ENCODE measurements around the gene KLHL36.

KLHL36 gene

DNA sequence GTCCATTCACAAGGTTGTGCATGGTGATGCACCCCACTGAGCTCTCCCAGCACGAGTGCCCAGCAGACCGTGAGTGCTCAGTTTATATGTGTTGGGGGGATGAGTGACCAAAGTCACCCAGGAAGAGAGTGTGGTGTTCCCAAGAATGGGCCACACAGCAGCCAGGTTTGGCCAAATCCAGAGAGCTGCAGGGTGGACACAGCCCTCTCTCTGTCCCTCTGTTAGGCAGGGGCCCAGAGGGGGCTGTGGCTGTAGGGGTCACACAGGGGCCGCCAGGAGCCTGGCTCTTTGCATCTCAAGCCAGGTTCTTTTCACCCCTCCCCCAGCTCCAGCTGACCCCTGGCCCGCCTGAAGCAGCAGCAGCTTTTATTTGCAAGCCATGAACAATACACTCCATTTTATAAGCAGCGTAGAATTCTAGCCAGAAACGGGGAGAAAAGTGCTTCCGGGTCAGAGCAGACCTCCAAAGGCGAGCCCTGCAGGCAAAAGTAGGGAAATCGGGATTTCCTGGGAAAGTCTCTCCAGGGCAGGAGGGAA lies 43.8 kb upstream of the KLHL36 start:
- Mint-ChIP-seq H3K27me3 (ENCODE audit: low read depth) (peaks cover 7% of the 10 kb centered on the region), H3K9me3 (no peaks in the 10 kb centered on the region), H3K36me3 (ENCODE audit: low read depth) (peaks cover 14% of the 10 kb centered on the region), H3K27ac (peak overlapping the region; percentile 94 to 97 (median 95)), H3K4me3 (peak overlapping the region in 1 of 3 experiments; percentile 44), H3K4me1 (peaks cover 51% of the 10 kb centered on the region)
- TF ChIP-seq, protein P1, sequence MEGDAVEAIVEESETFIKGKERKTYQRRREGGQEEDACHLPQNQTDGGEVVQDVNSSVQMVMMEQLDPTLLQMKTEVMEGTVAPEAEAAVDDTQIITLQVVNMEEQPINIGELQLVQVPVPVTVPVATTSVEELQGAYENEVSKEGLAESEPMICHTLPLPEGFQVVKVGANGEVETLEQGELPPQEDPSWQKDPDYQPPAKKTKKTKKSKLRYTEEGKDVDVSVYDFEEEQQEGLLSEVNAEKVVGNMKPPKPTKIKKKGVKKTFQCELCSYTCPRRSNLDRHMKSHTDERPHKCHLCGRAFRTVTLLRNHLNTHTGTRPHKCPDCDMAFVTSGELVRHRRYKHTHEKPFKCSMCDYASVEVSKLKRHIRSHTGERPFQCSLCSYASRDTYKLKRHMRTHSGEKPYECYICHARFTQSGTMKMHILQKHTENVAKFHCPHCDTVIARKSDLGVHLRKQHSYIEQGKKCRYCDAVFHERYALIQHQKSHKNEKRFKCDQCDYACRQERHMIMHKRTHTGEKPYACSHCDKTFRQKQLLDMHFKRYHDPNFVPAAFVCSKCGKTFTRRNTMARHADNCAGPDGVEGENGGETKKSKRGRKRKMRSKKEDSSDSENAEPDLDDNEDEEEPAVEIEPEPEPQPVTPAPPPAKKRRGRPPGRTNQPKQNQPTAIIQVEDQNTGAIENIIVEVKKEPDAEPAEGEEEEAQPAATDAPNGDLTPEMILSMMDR (IDR thresholded peaks at IDR 0.05; ENCODE audit: unreplicated experiment in 3 of 3) = no peak

GRCh38 chr16:84605339-84605848 lies 42.9 kb upstream of the KLHL36 start:
- Mint-ChIP-seq H3K9me3 (no peaks in the 10 kb centered on the region), H3K27me3 (ENCODE audit: low read depth) (peaks cover 4% of the 10 kb centered on the region), H3K4me3 (no peak overlapping the region), H3K36me3 (ENCODE audit: low read depth) (peaks cover 19% of the 10 kb centered on the region), H3K4me1 (peaks cover 42% of the 10 kb centered on the region), H3K27ac (peak overlapping the region in 2 of 3 experiments; percentile 14 to 97)
- TF ChIP-seq, protein P1 (IDR thresholded peaks at IDR 0.05; ENCODE audit: unreplicated experiment in 3 of 3) = no peak

DNA sequence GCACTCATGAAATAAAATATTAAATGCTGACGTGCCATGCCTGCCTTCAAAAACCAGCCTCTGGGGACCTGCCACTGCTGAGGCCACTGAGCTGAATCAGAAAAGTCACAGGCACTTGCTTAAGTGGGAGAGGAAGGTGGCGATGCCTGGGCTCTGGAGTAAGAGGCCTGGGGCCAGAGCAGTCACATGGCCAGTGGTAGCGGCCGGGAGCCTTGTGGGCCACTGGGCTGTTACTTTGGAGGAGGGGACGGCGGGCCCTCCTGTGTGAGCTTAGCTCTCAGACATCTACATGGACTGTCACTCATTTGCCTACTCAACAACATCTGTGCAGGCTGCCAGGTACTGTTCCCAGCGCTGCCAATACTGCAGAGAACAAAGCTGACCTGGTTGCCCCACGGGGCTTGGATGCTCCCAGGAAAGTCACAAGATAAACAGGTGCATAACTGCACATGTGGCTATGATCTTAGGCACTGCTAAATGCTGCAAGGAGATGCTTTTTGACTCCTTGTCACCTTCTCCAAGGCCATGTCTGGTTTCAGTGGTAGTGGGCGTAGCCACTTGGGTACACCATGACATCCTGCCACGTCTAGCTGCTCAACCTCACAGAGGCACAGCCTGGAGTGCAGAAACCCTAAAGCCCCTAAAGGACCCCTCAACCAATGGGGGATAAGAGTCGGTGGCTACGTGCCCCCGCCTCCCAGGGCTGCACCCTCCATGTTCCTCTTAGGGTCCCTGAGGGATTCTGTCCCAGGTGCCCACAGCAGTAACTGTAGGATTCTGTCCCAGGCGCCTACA lies 42.0 kb upstream of the KLHL36 start:
- Mint-ChIP-seq H3K27ac (peak overlapping the region in 2 of 3 experiments; percentile 14 to 97), H3K9me3 (no peaks in the 10 kb centered on the region), H3K4me1 (peaks cover 40% of the 10 kb centered on the region), H3K27me3 (ENCODE audit: low read depth) (peaks cover 4% of the 10 kb centered on the region), H3K4me3 (no peak overlapping the region), H3K36me3 (ENCODE audit: low read depth) (peaks cover 28% of the 10 kb centered on the region)
- TF ChIP-seq, protein P1 (IDR thresholded peaks at IDR 0.05; ENCODE audit: unreplicated experiment in 3 of 3) = no peak

GRCh38 chr16:84607061-84607460 lies 41.2 kb upstream of the KLHL36 start:
- Mint-ChIP-seq H3K36me3 (ENCODE audit: low read depth) (peaks cover 35% of the 10 kb centered on the region), H3K9me3 (no peaks in the 10 kb centered on the region), H3K27me3 (ENCODE audit: low read depth) (peaks cover 4% of the 10 kb centered on the region), H3K27ac (peak overlapping the region in 1 of 3 experiments; percentile 30), H3K4me3 (no peak overlapping the region), H3K4me1 (peaks cover 43% of the 10 kb centered on the region)
- TF ChIP-seq, protein P1 (IDR thresholded peaks at IDR 0.05; ENCODE audit: unreplicated experiment in 3 of 3) = no peak

- no peak overlapping the region for H3K4me3 Mint-ChIP-seq
- TF ChIP-seq, protein P1 (IDR thresholded peaks at IDR 0.05; ENCODE audit: unreplicated experiment in 3 of 3) = no peak
- H3K27me3 Mint-ChIP-seq (ENCODE audit: low read depth) = peaks cover 4% of the 10 kb centered on the region
- no peaks in the 10 kb centered on the region for H3K9me3 Mint-ChIP-seq
- H3K36me3 Mint-ChIP-seq (ENCODE audit: low read depth) = peaks cover 36% of the 10 kb centered on the region
- peak overlapping the region in 2 of 3 experiments; percentile 2 to 4 for H3K27ac Mint-ChIP-seq
- H3K4me1 Mint-ChIP-seq = peaks cover 40% of the 10 kb centered on the region
These were observed 40.6 kb upstream of the KLHL36 start for GRCh38 chr16:84607694-84608093.

All from nephron (organoid).